Measurements from ENCODE around the gene WFDC1. TPM values are rescaled to one million over a fixed set of nuclear protein-coding genes. Genes with fewer than 3 reads are reported as not detected.

Gene WFDC1
- polyA plus RNA-seq, 1 experiment = 85.8 TPM

- Histone ChIP-seq H3K4me3 (ENCODE audit: low read depth, low read length) (no peak overlapping the region), H3K27me3 (ENCODE audit: control insufficient read depth, insufficient read depth, low read length) (peaks cover 2% of the 10 kb centered on the region), H3K36me3 (ENCODE audit: control insufficient read depth, insufficient read depth, low read length) (no peaks in the 10 kb centered on the region)
- ChIA-PET CTCF (interaction anchor here (1.6 kb wide), 1 partner anchor 38 kb away, joined by 7 read pairs; no protein-coding TSS in a partner anchor), POLR2A (no interaction called here)
- no peak for TF ChIP-seq CTCF (IDR thresholded peaks at IDR 0.05; ENCODE audit: insufficient read depth, low read depth, low read length)
- no peak for DNase-seq (ENCODE audit: low read depth)
Observed at GRCh38 chr16:84314373-84314772, 19.7 kb downstream of the WFDC1 start.

GRCh38 chr16:84314814-84315213 is 20.1 kb downstream of the WFDC1 start:
- DNase-seq (ENCODE audit: low read depth) = no peak
- CTCF ChIA-PET = no interaction called here
- no peak for TF ChIP-seq CTCF (IDR thresholded peaks at IDR 0.05; ENCODE audit: insufficient read depth, low read depth, low read length)
- H3K27me3 ChIP-seq (ENCODE audit: control insufficient read depth, insufficient read depth, low read length) = peaks cover 2% of the 10 kb centered on the region
- POLR2A ChIA-PET = no interaction called here
- H3K4me3 ChIP-seq (ENCODE audit: low read depth, low read length) = no peak overlapping the region
- no peaks in the 10 kb centered on the region for H3K36me3 ChIP-seq (ENCODE audit: control insufficient read depth, insufficient read depth, low read length)

GRCh38 chr16:84315422-84315821 is 20.7 kb downstream of the WFDC1 start:
- no peaks in the 10 kb centered on the region for H3K36me3 ChIP-seq (ENCODE audit: control insufficient read depth, insufficient read depth, low read length)
- ChIA-PET POLR2A (no interaction called here), CTCF (no interaction called here)
- H3K4me3 ChIP-seq (ENCODE audit: low read depth, low read length) = no peak overlapping the region
- DNase-seq (ENCODE audit: low read depth) = no peak
- H3K27me3 ChIP-seq (ENCODE audit: control insufficient read depth, insufficient read depth, low read length) = peaks cover 2% of the 10 kb centered on the region
- no peak for TF ChIP-seq CTCF (IDR thresholded peaks at IDR 0.05; ENCODE audit: insufficient read depth, low read depth, low read length)

- POLR2A ChIA-PET = no interaction called here
- CTCF ChIA-PET = interaction anchor here (0.8 kb wide), 1 partner anchor 10 kb away, joined by 3 read pairs; no protein-coding TSS in a partner anchor
Observed at GRCh38 chr16:84318091-84318975, 23.7 kb downstream of the WFDC1 start.

More at GRCh38 chr16:84318091-84318975, 23.7 kb downstream of the WFDC1 start:
- no peak overlapping the region for H3K4me3 ChIP-seq (ENCODE audit: low read depth, low read length)
- TF ChIP-seq CTCF (IDR thresholded peaks at IDR 0.05; ENCODE audit: insufficient read depth, low read depth, low read length) = no peak
- DNase-seq (ENCODE audit: low read depth) = no peak
- H3K36me3 ChIP-seq (ENCODE audit: control insufficient read depth, insufficient read depth, low read length) = no peaks in the 10 kb centered on the region
- H3K27me3 ChIP-seq (ENCODE audit: control insufficient read depth, insufficient read depth, low read length) = no peaks in the 10 kb centered on the region; the same call in 1 of the 2 replicates
